Endodermal cell (in vitro differentiated cells): ENCODE measurements around the gene PCBP3. TPM values are rescaled to one million over a fixed set of nuclear protein-coding genes. Genes with fewer than 3 reads are reported as not detected.
"Not testable (repeated sequence)": the region's sequence is repeated elsewhere in the genome, so short reads cannot be mapped to it uniquely, and the experiment has no call there.

Source experiments
- DNase-seq: peaks from one replicate; pipeline ENCODE4 v3.0.0-alpha.2; 2017
- H3K27ac ChIP-seq: 2 replicates; pipeline ENCODE4 v1.5.1; 2013; ENCODE audit warnings: mild to moderate bottlenecking, low read depth, low read length, moderate library complexity
- H3K27me3 ChIP-seq: 2 replicates; pipeline ENCODE4 v1.6.1; 2013; ENCODE audit warnings: mild to moderate bottlenecking, low read length, moderate library complexity; ENCODE audit not compliant: insufficient read depth, control insufficient read depth, poor library complexity, severe bottlenecking
- H3K36me3 ChIP-seq: 2 replicates; pipeline ENCODE4 v1.7.0; 2013; ENCODE audit warnings: mild to moderate bottlenecking, low read length, moderate library complexity; ENCODE audit not compliant: control insufficient read depth, insufficient read depth
- H3K4me1 ChIP-seq: one replicate; pipeline ENCODE4 v1.7.0; 2013; ENCODE audit warnings: low read length; ENCODE audit not compliant: control insufficient read depth, insufficient read depth
- H3K4me3 ChIP-seq: 2 replicates; pipeline ENCODE4 v1.5.1; 2013; ENCODE audit warnings: mild to moderate bottlenecking, low read length, moderate library complexity
- H3K9ac ChIP-seq: 2 replicates; pipeline ENCODE4 v1.6.1; 2013; ENCODE audit warnings: mild to moderate bottlenecking, low read length, moderate library complexity; ENCODE audit not compliant: poor library complexity, severe bottlenecking; ENCODE audit errors: extremely low read depth
- H3K9me3 ChIP-seq: 2 replicates; pipeline ENCODE4 v1.6.1; 2013; ENCODE audit warnings: mild to moderate bottlenecking, low read length, moderate library complexity; ENCODE audit not compliant: control insufficient read depth
- H3K27ac Mint-ChIP-seq: 2 replicates; pipeline ENCODE4 v1.8.0; 2020; ENCODE audit warnings: mixed read lengths
- H3K27me3 Mint-ChIP-seq: 2 replicates; pipeline ENCODE4 v1.8.0; 2021; ENCODE audit warnings: mild to moderate bottlenecking, mixed read lengths; ENCODE audit not compliant: insufficient read depth
- H3K36me3 Mint-ChIP-seq: 2 replicates; pipeline ENCODE4 v1.8.0; 2020; ENCODE audit warnings: low read depth, mixed read lengths
- H3K4me1 Mint-ChIP-seq: 2 replicates; pipeline ENCODE4 v1.8.0; 2020; ENCODE audit warnings: mixed read lengths
- H3K4me3 Mint-ChIP-seq: 2 replicates; pipeline ENCODE4 v1.8.0; 2020; ENCODE audit warnings: mild to moderate bottlenecking, moderate library complexity, mixed read lengths
- H3K9me3 Mint-ChIP-seq: 2 replicates; pipeline ENCODE4 v1.8.0; 2020; ENCODE audit warnings: mild to moderate bottlenecking, mixed read lengths
- WGBS, 2 experiments: methylation state at CpG; one replicate each; pipeline versions ENCODE4 v1.1.5 to v1.1.7; 2013; ENCODE audit warnings: missing lambda C conversion rate in 2 of 2, mixed read lengths in 1 of 2; ENCODE audit not compliant: insufficient coverage in 1 of 2, insufficient read length in 1 of 2; 5-methylcytosine and 5-hydroxymethylcytosine counted together
- total RNA-seq, 2 donors: library from RNA; stranded (reverse); fragmentation: NEBNext Ultra II Directional in 1 of 2; extraction: Animal tissue kit (Norgen Biotek cat#: 25700) in 1 of 2; gene quantifications; 2 replicates in 1 of 2; 3 replicates in 1 of 2; pipeline ENCODE4 v1.2.1, GENCODE V29; 2021
- TF ChIP-seq, protein P1 (sequence below): fragments of 200-600 bp; sonication (generic); conservative IDR thresholded peaks from 2 replicates; pipeline ENCODE4 v1.5.0; 2021; ENCODE audit warnings: antibody characterized with exemption, mild to moderate bottlenecking

PCBP3 gene
- total RNA-seq, 2 donors from 2014 or later = 2.1 to 10.6 TPM

DNA sequence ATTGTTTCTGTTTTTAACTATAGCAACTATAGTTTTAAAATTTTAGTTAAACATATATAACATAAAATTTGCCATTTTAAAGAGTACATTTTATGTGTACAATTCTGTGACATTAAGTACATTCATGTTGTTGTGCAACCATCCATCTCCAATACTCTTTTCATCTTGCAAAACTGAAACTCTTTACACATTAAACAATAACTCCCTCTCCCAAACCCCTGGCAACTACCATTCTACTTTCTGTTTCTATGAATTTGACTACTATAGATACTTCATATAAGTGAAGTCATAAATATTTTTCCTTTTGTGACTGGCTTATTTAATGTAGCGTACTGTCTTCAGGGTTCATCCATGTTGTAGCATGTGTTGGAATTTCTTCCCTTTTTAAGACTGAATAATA is 25.9 kb downstream of the PCBP3 start:
- no peaks in the 10 kb centered on the region for H3K4me1 Mint-ChIP-seq
- Histone ChIP-seq H3K9ac (no peak overlapping the region), H3K27me3 (no peaks in the 10 kb centered on the region), H3K9me3 (peaks cover 6% of the 10 kb centered on the region), H3K4me1 (no peaks in the 10 kb centered on the region), H3K36me3 (no peaks in the 10 kb centered on the region), H3K4me3 (no peak overlapping the region), H3K27ac (no peak overlapping the region)
- WGBS, 2 experiments = no CpG with 5 or more reads among the region's 1 CpG
- no peaks in the 10 kb centered on the region for H3K36me3 Mint-ChIP-seq
- no peak overlapping the region for H3K27ac Mint-ChIP-seq
- no peak for DNase-seq
- H3K4me3 Mint-ChIP-seq = no peak overlapping the region
- peaks cover 5% of the 10 kb centered on the region for H3K9me3 Mint-ChIP-seq
- TF ChIP-seq, protein P1, sequence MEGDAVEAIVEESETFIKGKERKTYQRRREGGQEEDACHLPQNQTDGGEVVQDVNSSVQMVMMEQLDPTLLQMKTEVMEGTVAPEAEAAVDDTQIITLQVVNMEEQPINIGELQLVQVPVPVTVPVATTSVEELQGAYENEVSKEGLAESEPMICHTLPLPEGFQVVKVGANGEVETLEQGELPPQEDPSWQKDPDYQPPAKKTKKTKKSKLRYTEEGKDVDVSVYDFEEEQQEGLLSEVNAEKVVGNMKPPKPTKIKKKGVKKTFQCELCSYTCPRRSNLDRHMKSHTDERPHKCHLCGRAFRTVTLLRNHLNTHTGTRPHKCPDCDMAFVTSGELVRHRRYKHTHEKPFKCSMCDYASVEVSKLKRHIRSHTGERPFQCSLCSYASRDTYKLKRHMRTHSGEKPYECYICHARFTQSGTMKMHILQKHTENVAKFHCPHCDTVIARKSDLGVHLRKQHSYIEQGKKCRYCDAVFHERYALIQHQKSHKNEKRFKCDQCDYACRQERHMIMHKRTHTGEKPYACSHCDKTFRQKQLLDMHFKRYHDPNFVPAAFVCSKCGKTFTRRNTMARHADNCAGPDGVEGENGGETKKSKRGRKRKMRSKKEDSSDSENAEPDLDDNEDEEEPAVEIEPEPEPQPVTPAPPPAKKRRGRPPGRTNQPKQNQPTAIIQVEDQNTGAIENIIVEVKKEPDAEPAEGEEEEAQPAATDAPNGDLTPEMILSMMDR = no peak
- H3K27me3 Mint-ChIP-seq = no peaks in the 10 kb centered on the region

DNA sequence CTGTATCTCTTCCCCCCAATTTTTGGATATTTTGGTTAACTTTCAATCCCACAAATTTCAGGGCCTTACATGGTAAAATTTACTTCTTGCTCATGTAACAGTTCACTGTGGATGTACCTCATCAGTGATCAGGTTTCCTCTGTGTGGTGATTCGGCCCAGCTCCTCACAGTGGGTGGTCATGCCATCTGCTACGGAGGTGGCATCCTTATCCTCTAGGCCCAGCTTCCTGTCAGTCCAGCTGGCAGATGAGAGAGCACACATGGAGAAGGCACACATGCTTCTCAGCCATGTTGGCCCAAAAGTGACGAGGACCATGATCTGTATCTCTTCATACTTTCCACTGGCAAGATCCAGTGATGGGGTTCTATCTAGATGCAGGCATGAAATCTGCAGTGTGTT is 27.2 kb downstream of the PCBP3 start:
- Histone ChIP-seq H3K9ac (no peak overlapping the region), H3K36me3 (no peaks in the 10 kb centered on the region), H3K4me1 (no peaks in the 10 kb centered on the region), H3K27me3 (no peaks in the 10 kb centered on the region), H3K27ac (no peak overlapping the region), H3K9me3 (peaks cover 4% of the 10 kb centered on the region), H3K4me3 (no peak overlapping the region)
- TF ChIP-seq, protein P1 = no peak
- H3K9me3 Mint-ChIP-seq = peaks cover 5% of the 10 kb centered on the region
- H3K27me3 Mint-ChIP-seq = no peaks in the 10 kb centered on the region
- H3K36me3 Mint-ChIP-seq = no peaks in the 10 kb centered on the region
- no peak overlapping the region for H3K4me3 Mint-ChIP-seq
- no peak overlapping the region for H3K27ac Mint-ChIP-seq
- no peak for DNase-seq
- 85 to 94% methylated on average over 2 to 3 of the region's 3 CpGs for WGBS, 2 experiments
- H3K4me1 Mint-ChIP-seq = no peaks in the 10 kb centered on the region

DNA sequence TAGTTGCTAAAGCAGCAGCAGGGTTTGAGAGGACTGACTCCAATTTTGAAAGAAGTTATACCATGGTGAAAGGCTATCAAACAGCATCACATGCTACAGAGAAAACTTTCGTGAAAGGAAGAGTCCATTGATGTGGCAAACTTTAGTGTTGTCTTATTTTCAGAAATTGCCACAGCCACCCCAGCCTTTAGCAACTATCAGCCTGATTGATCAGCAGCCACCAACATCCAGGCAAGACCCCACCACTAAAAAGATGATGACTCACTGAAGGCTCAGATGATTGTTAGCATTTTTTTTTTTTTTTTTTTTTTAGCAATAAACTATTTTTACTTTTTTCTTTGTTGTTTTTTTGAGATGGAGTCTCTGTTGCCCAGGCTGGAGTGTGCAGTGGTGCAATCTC is 35.3 kb downstream of the PCBP3 start:
- not testable (repeated sequence) for H3K4me3 Mint-ChIP-seq, H3K9me3 ChIP-seq, H3K4me3 ChIP-seq, DNase-seq, H3K36me3 ChIP-seq, H3K4me1 ChIP-seq, H3K27me3 Mint-ChIP-seq, H3K36me3 Mint-ChIP-seq, H3K4me1 Mint-ChIP-seq, H3K9ac ChIP-seq, H3K27me3 ChIP-seq, H3K9me3 Mint-ChIP-seq, H3K27ac ChIP-seq, H3K27ac Mint-ChIP-seq
- WGBS, 2 experiments = no CpG with 5 or more reads among the region's 1 CpG

DNA sequence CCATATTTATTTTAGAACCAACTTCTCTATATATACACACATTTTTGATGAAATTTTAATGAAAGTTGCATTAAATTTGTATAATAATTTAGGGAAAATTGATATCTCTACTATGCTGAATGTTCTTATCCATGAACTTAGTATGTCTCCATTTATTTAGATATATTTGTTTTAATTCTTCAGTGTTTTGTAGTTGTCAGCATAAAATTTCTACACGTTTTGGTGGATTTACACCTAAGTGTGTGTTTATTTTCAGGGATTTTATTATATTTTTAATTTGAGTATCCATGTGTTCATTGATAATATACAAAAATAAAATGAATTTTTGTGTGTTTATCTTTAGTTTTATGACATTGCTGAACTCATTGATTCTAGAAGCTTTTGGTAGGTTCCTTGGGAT is 36.7 kb downstream of the PCBP3 start:
- no peak overlapping the region for H3K9ac ChIP-seq
- H3K27me3 ChIP-seq = no peaks in the 10 kb centered on the region
- Mint-ChIP-seq H3K4me1 (peaks cover 2% of the 10 kb centered on the region), H3K4me3 (no peak overlapping the region), H3K9me3 (no peaks in the 10 kb centered on the region), H3K27me3 (no peaks in the 10 kb centered on the region), H3K36me3 (peaks cover 2% of the 10 kb centered on the region), H3K27ac (no peak overlapping the region)
- H3K9me3 ChIP-seq = no peaks in the 10 kb centered on the region
- WGBS, 2 experiments = 100% methylated on average over 1 of the region's 1 CpG; no CpG with 5 or more reads in 1 of the 2 experiments
- no peaks in the 10 kb centered on the region for H3K36me3 ChIP-seq
- no peak overlapping the region for H3K4me3 ChIP-seq
- no peak for DNase-seq
- TF ChIP-seq, protein P1 = no peak
- no peak overlapping the region for H3K27ac ChIP-seq
- no peaks in the 10 kb centered on the region for H3K4me1 ChIP-seq
